A204.1 (cell line): ENCODE measurements around the gene CFDP1.

Experiments used
- FAIRE-seq: peaks from 2 replicates; lab custom pipeline; 2012; peaks lifted over from hg19 to GRCh38; lab: Jason Lieb, UNC

CFDP1 gene

DNA sequence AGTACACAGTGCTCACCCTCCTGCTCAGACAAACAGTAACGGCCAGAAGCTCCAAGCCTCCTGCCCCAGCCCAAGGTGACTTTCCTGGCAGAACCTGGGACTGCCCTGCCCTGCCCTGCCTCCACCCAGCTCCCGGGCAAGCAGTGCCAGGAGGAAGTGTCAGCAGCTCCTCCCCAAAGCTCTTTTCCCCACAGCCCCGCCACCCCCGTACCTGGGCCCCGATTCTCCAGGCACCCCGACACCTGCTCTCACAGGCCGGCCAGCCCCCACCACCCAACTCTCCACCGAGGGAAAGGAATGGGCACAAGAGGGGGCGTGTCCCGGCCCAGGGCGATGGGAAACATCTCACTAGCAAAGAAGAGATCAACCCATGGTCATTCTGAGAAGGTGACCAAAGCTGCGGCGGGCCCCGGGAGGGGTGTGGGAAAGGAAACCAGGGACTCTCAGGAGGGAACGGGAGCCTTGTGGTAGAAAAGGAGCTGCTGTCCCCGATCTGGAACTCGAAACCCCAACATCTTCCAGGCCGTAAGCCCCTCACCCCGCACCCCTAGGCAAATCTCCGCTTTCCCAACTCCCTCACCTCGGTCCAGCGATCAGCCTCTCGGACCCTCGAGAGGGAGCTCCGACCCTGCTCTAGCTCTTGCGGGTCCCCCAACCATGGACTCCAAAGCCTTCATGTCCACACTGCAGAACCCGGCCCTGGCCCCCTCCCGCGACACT lies 183.1 kb downstream of the CFDP1 start:
- no peak for FAIRE-seq

DNA sequence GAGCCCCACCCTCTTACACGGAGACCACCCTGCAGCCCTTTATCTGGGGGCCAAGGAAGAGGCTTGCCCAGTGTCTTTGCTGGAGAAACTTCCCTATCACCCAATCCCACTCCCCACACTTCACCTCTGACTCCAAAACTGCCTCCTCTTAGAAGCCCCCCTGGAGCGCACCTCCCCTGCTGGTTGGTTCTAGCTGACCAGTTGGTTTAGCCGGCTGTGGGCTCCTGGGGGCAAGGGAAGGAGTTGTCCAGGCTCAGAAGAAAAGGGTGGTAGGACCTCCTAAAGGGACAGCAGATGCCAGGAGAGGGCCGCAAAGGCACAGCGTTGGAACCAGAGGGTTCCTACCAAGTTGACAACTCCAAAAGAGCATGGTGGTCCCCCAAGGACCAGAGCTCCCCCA lies 183.9 kb downstream of the CFDP1 start:
- no peak for FAIRE-seq

- FAIRE-seq = no peak
Measured at GRCh38 chr16:75248536-75249380, 184.5 kb downstream of the CFDP1 start.

GRCh38 chr16:75248142-75248535 lies 185.2 kb downstream of the CFDP1 start:
- no peak for FAIRE-seq

DNA sequence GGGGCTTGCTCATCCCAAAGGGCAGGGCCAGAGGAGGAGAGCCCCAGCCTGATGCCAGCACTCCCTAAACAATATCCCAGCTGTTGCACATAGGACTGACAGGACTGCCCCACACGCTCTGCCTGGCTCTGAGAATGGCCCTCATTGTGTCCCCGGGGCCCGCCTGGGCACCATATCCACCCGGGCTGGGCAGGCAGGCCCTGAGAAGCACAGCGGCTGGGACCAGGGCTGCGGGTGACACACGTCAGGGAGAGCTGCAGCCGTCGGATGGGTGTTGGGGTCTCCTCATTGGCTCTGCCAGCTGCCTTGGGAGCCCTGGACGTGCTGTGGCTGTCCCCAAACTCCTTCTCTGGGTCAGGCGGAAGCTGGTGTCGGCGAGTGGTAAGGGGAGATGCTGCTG lies 186.1 kb downstream of the CFDP1 start:
- no peak for FAIRE-seq

- no peak for FAIRE-seq
Measured at GRCh38 chr16:75246504-75247205, 186.6 kb downstream of the CFDP1 start.

DNA sequence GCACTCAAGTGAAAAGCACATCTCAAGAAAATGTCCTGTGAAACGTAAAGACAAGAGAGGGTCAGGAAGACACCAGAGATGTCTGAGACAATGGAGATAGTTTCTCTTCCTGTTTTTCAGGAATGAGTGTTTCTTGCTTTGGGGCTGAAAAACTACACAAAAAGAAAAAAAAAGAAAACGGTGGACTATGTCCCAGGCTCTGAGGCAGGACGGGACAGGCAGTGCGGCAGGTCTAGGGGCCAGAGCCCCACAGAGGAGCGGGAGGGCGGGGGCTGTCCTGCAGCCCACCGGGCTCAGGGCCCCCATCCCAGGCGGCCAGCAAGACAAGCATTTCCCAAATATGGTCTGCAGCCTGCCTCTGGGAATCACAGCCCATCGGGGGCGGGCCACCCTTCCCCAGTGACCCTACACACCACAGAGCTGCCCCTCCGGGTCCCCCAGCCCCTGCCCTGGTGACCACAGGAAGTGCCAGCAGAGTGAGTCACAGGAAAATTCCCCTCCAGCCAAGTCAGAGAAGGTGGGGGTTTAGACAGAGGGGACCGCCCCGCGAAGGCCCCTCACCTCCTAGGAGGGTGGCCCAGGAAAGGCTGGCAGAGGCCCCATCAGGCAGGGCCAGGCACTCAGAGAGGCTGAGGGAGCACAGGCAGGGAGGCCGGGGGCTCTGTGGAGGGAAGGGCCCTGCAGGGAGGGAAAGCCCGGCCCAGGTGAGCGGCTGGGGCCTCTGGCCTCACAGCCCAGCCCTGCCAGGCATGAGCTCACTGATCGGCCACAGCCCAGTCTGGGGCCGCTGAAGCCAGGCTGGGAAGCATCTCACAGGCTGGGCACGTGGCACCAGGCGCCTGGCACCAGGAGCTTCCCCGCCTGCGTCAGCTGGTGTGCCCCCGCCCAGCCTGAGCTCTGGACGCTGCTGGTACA lies 188.2 kb downstream of the CFDP1 start:
- no peak for FAIRE-seq

GRCh38 chr16:75244225-75244809 lies 189.0 kb downstream of the CFDP1 start:
- FAIRE-seq = no peak
